Duodenal mucosa (tissue), 2 donors: ENCODE data around the gene HOXC6.

Experiments used
- H3K27ac ChIP-seq: one replicate; pipeline ENCODE4 v1.7.0; 2013; ENCODE audit warnings: low read depth, low read length
- H3K27me3 ChIP-seq, 2 donors: one replicate each; pipeline ENCODE4 v1.7.0; 2013; ENCODE audit warnings: low read length in 2 of 2, control low read depth in 1 of 2; ENCODE audit not compliant: insufficient read depth in 2 of 2, control insufficient read depth in 1 of 2
- H3K36me3 ChIP-seq, 2 donors: one replicate each; pipeline ENCODE4 v1.7.0; 2013; ENCODE audit warnings: low read length in 2 of 2, control low read depth in 1 of 2; ENCODE audit not compliant: insufficient read depth in 2 of 2, control insufficient read depth in 1 of 2
- H3K4me1 ChIP-seq, 2 donors: one replicate each; pipeline ENCODE4 v1.7.0; 2013; ENCODE audit warnings: low read length in 2 of 2, control low read depth in 1 of 2; ENCODE audit not compliant: insufficient read depth in 2 of 2, control insufficient read depth in 1 of 2
- H3K4me3 ChIP-seq, 2 donors: one replicate each; pipeline ENCODE4 v1.7.0; 2013; ENCODE audit warnings: low read length in 2 of 2, low read depth in 1 of 2
- H3K9ac ChIP-seq, 2 donors: one replicate each; pipeline ENCODE4 v1.7.0; 2013; ENCODE audit warnings: low read length in 2 of 2, low read depth in 1 of 2
- H3K9me3 ChIP-seq, 2 donors: one replicate each; pipeline ENCODE4 v1.7.0; 2013; ENCODE audit warnings: low read length in 2 of 2, control low read depth in 1 of 2; ENCODE audit not compliant: control insufficient read depth in 1 of 2

HOXC6 gene

GRCh38 chr12:54003625-54004024 is 24.6 kb upstream of the HOXC6 start:
- Histone ChIP-seq H3K4me3 (no peak overlapping the region), H3K27me3 (peaks cover 91 to 97% of the 10 kb centered on the region in 2 donors), H3K9ac (no peak overlapping the region), H3K9me3 (no peaks in the 10 kb centered on the region), H3K27ac (no peak overlapping the region), H3K4me1 (peaks cover 9% of the 10 kb centered on the region in 2 donors), H3K36me3 (no peaks in the 10 kb centered on the region)

- Histone ChIP-seq H3K9ac (no peak overlapping the region), H3K9me3 (no peaks in the 10 kb centered on the region), H3K36me3 (no peaks in the 10 kb centered on the region), H3K4me3 (no peak overlapping the region), H3K27me3 (peaks cover 88 to 93% of the 10 kb centered on the region in 2 donors), H3K27ac (no peak overlapping the region), H3K4me1 (peaks cover 9 to 11% of the 10 kb centered on the region in 2 donors)
Observed at GRCh38 chr12:54004063-54004840, 24.0 kb upstream of the HOXC6 start.

GRCh38 chr12:54004841-54005530 is 23.3 kb upstream of the HOXC6 start:
- H3K9me3 ChIP-seq = no peaks in the 10 kb centered on the region
- H3K36me3 ChIP-seq = no peaks in the 10 kb centered on the region
- H3K4me1 ChIP-seq = peaks cover 9 to 13% of the 10 kb centered on the region in 2 donors
- peaks cover 89 to 93% of the 10 kb centered on the region in 2 donors for H3K27me3 ChIP-seq
- H3K27ac ChIP-seq = no peak overlapping the region
- H3K9ac ChIP-seq = no peak overlapping the region
- H3K4me3 ChIP-seq = no peak overlapping the region

- no peak overlapping the region for H3K4me3 ChIP-seq
- H3K4me1 ChIP-seq = peaks cover 9 to 13% of the 10 kb centered on the region in 2 donors
- no peaks in the 10 kb centered on the region for H3K9me3 ChIP-seq
- peaks cover 89 to 93% of the 10 kb centered on the region in 2 donors for H3K27me3 ChIP-seq
- H3K9ac ChIP-seq = no peak overlapping the region
- H3K27ac ChIP-seq = no peak overlapping the region
- H3K36me3 ChIP-seq = no peaks in the 10 kb centered on the region
Observed at GRCh38 chr12:54005531-54005852, 22.7 kb upstream of the HOXC6 start.

GRCh38 chr12:54005853-54006558 is 22.2 kb upstream of the HOXC6 start:
- peaks cover 9 to 13% of the 10 kb centered on the region in 2 donors for H3K4me1 ChIP-seq
- peak overlapping the region; percentile 33 to 57 for H3K4me3 ChIP-seq
- H3K36me3 ChIP-seq = no peaks in the 10 kb centered on the region
- H3K9ac ChIP-seq = peak overlapping the region; percentile 4 to 48
- no peak overlapping the region for H3K27ac ChIP-seq
- H3K9me3 ChIP-seq = no peaks in the 10 kb centered on the region
- H3K27me3 ChIP-seq = peaks cover 89 to 93% of the 10 kb centered on the region in 2 donors

GRCh38 chr12:54006559-54007220 is 21.6 kb upstream of the HOXC6 start:
- H3K27me3 ChIP-seq = peaks cover 88 to 93% of the 10 kb centered on the region in 2 donors

GRCh38 chr12:54007538-54008259 is 20.5 kb upstream of the HOXC6 start:
- Histone ChIP-seq H3K27me3 (peaks cover 85 to 89% of the 10 kb centered on the region in 2 donors), H3K27ac (no peak overlapping the region), H3K9ac (no peak overlapping the region), H3K9me3 (no peaks in the 10 kb centered on the region), H3K36me3 (no peaks in the 10 kb centered on the region), H3K4me1 (peaks cover 9 to 13% of the 10 kb centered on the region in 2 donors), H3K4me3 (no peak overlapping the region)

More at GRCh38 chr12:54006559-54007220, 21.6 kb upstream of the HOXC6 start:
- Histone ChIP-seq H3K9ac (peak overlapping the region; percentile 4 to 48), H3K4me1 (peaks cover 9 to 13% of the 10 kb centered on the region in 2 donors), H3K27ac (no peak overlapping the region), H3K4me3 (peak overlapping the region; percentile 33 to 57), H3K9me3 (no peaks in the 10 kb centered on the region), H3K36me3 (no peaks in the 10 kb centered on the region)

- Histone ChIP-seq H3K27ac (no peak overlapping the region), H3K4me3 (no peak overlapping the region), H3K36me3 (no peaks in the 10 kb centered on the region), H3K9me3 (no peaks in the 10 kb centered on the region), H3K4me1 (peaks cover 9 to 13% of the 10 kb centered on the region in 2 donors), H3K27me3 (peaks cover 85 to 89% of the 10 kb centered on the region in 2 donors), H3K9ac (no peak overlapping the region)
Observed at GRCh38 chr12:54008260-54008552, 20.0 kb upstream of the HOXC6 start.

GRCh38 chr12:54009171-54010052 is 18.8 kb upstream of the HOXC6 start:
- Histone ChIP-seq H3K4me3 (peak overlapping the region in 1 of 2 donors; percentile 43), H3K27me3 (peaks cover 87 to 90% of the 10 kb centered on the region in 2 donors), H3K36me3 (no peaks in the 10 kb centered on the region), H3K9ac (no peak overlapping the region), H3K9me3 (no peaks in the 10 kb centered on the region), H3K4me1 (peaks cover 9 to 13% of the 10 kb centered on the region in 2 donors), H3K27ac (no peak overlapping the region)
